Fibroblast of peridontal ligament (primary cell): ENCODE data around the gene GPR15.

ENCODE experiments used
- DNase-seq: peaks from one replicate; pipeline ENCODE4 v3.0.0-alpha.2; 2010; ENCODE audit errors: extremely low read depth

GPR15 gene

DNA sequence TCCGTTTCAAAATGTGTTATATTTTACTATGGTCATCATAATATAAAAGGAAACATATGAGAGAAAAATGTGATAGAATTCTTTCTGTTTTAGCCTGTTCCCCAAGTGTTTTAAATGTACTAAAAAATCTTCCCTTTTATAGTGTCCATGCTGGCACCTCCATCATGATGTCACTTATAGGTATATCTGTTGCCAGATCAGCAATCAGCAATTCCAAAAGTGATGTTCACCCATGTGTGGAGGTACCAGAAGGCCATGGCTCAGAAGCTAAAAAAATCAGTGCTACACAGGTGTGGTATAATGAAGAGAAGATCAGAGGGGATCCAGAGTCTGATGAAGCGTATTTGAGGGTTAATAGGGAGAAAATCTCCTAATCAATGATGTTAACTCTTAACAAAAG is 1.1 kb upstream of the GPR15 start:
- no peak for DNase-seq

DNA sequence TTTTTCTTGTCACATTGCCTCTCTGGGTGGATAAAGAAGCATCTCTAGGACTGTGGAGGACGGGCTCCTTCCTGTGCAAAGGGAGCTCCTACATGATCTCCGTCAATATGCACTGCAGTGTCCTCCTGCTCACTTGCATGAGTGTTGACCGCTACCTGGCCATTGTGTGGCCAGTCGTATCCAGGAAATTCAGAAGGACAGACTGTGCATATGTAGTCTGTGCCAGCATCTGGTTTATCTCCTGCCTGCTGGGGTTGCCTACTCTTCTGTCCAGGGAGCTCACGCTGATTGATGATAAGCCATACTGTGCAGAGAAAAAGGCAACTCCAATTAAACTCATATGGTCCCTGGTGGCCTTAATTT is 478 bp downstream of the GPR15 start:
- DNase-seq = no peak

DNA sequence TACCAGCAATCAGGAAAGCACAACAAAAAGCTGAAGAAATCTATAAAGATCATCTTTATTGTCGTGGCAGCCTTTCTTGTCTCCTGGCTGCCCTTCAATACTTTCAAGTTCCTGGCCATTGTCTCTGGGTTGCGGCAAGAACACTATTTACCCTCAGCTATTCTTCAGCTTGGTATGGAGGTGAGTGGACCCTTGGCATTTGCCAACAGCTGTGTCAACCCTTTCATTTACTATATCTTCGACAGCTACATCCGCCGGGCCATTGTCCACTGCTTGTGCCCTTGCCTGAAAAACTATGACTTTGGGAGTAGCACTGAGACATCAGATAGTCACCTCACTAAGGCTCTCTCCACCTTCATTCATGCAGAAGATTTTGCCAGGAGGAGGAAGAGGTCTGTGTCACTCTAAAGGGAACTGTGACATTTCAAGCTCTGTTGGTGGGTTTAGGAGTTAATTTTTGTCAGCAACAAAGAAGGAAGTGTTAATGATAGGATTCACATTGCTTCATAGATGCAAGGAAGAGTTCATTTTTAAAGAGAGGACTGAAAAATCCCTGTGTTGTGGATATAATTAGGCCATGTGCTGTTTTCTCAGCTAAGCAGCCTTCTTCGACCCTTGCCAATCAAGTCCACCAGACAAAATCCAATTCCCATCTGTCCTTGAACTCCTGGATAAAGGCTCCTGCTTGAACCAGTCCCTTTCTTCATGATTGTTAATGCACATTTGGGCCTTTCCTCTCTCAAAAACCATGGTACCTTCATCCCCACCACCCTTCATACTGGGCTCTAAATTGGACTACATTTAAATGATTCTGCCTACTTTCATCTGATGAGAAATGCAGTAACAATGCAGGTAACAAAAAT is 1.2 kb downstream of the GPR15 start:
- DNase-seq = no peak

DNA sequence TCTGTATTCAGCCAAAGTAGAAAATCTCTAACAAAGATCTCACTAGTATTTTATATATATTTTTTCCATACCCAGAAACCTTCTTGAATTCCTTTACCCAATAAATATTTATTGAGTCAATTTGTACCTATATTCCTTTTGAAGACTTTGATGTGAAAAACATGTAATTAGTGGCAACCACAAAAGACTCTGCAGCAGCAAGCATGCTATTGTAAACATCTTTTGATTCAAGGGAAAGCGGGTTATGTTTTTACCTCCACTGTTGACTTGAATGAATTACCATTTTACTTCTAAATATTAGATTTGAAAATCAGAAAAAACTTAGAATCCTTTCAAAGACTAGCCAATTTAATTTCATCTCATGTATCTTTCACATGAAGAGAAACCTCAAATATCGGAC is 2.4 kb downstream of the GPR15 start:
- no peak for DNase-seq

DNA sequence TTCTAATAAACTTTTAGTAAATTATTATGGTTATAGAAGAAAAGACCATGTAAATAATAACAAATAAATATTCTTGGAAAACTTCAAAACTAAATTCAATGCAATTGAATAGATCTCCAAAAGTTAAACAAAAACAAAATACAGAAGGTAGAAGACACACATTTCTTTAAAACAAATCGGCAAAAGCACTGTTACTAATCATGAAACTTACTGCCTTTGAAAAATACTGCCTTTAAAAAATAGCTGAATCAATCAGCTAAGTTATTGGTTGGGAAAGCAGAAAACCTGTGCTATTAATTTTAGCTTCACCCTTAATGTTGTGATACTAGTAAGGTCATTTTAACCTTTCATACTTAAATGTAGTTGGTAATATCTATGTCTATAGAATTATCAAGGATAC is 3.0 kb downstream of the GPR15 start:
- DNase-seq = no peak

DNA sequence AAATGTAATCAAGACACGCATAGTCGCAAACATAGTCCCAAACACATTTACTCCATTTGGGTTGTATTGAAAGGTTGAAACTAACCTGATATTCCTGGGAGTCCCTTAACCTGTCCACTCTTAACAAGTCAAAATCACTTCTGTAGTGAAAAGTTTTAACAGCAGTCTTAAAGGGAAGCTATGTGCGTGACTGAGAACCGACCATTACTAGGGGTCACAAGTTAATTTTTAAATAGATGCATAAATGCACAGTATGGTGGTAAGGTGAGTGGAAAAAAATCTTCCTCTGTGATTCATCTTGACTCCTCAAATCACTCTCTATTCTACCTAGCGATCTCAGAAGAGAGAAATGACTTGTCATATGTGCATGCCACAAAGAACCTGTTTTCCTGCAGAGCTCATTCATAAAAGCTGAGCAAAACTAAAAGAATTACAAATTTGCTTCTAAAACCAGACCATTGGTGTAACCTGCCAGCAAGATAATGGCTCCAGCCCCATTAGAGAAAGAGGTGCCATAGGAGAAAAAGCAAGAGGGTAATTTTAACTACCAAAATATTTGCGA is 4.8 kb downstream of the GPR15 start:
- no peak for DNase-seq

DNA sequence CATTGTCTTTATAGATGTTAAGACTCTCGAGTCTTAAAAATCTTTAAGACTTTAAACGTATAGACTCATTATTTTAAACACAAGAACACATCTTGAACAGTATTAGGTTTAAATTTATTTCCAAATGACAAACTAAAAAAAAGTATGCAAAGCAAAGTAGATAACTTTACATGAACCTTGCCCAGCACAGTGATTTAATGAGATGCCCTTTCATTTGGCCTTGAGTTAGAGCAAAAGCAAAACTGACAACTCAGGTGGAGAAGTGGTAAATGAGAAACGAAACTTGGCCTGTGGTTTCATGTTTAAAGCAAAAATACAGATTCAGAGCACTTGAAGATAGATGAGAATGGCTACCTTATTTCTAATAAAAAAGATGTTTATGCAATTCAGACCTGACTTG is 8.6 kb downstream of the GPR15 start:
- no peak for DNase-seq

DNA sequence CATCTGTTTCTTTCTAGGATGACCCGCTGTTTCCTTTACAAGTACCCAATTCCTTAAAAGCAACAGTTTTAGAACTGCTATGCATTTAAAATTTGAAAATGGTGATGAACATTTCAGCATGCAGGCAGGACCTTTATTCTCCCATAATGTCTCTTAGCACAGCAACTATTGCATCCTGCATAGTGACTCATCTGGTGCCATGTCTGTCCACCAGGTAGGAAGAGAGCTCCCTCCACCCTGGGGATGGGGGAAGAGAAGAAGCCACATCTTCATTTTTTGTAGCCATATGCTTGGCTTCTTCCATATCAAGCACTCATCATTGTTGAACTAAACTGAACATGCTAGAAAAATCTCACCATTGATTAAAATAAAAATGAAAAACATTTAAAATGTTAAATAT is 9.9 kb downstream of the GPR15 start:
- no peak for DNase-seq

DNA sequence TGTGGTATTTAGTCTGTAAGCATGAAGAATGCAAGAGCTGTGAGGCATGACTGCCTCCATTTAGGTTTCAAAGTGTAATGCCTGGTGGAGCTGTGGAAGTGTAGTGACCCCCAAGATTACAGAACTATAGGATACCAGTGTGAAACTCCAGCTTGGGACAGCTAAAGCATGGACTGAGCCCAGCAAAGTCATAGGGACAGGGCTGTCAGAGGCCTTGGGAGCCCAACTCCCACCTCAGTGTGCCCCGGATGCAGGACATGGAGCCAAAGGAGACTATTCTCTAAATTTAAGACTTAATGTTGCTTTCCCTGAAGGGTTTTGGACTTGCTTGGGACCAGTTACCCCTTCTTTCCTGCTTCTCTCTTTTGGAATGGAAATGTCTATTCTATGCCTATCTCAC is 10.8 kb downstream of the GPR15 start:
- DNase-seq = no peak

DNA sequence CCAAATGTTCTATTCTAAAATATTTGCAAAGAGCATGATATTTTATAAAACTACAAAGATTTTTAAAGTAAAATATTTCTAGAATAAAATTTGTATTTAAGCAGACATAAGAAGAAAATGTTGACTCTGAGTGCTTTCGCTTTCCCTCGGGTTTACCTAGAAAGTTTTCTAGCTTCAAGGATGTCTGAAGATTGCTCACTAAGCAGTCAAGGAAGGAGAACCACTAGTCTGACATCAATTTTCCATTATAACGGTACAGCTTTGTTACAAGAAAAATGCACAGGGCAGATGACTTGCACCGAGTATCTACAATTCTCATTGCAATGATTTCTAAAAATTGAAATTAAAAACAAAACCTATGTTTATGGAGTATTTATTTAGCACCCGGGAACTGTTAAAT is 14.2 kb downstream of the GPR15 start:
- no peak for DNase-seq

DNA sequence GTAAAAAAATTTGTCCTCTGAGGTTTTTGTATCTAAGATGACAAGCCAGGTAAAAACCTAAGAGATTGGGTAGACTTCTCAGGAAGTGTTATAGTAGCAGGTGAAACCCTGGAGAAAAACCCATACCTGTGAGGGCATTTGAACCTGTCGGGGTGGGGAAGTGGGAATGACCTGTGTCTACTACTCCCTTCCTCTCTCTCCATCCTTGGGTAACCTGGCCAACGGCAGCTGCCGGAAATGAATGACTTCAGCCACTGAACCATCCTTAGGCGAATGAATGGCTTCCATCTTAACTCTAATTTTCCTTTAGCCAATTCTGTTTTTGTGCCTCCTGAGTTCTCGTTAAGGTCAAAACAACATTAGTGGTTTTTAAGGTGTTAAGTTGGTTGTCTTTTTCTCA is 16.8 kb downstream of the GPR15 start:
- no peak for DNase-seq

DNA sequence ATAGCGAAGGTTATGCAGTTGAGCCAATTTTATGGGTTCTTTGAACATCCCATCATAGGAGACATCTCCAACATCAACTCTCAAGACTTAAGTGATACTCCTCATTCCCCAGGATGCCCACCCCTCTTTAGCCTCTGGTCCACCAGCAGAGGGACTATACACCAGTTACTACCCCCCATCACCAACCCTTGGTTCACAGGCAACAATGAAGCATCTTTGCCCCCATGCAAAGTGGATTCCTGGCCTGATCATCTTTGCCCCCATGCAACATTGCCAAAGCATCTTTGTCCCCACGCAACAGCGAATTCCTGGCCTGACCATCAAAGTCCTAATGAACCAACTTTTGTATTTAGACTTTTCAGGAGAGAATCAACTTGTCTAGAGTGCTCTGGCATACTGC is 19.1 kb downstream of the GPR15 start:
- DNase-seq = no peak

DNA sequence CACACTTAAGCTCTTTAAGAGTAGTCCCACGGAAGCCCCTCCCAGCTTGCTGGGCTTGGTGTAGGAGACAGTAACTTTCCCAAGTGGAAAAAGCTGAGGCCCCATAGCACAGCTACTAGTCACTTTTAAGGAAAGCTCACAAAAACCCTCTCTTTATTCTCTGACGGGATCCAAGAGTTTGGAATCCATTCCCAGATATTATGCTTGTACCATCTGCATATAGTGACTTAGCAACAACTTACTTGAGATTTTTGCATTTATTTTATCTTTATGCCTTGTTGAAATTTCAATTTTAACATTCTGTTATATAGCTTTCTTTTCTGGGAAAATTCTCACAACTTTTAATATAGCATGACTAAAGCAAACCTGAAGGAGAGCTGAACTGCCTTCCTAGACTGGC is 19.5 kb downstream of the GPR15 start:
- no peak for DNase-seq

DNA sequence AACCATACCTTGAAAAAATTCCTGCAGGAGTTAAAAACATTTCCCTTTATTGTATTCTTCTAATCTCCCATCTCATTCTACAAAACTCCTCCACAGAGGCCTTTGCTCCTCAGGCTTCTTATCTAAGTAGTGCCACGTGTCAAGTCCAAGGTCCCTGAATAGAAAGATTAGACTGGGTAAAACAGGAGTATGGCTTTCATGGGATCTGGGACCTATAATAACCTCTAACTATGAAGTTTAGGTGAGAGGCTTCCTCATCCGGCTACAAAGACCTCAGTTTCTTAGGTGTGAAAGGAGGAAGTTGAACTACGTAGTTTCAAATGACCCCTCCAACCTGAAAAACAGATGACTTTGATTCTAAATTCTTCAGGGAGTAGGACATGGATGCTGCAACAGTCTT is 20.0 kb downstream of the GPR15 start:
- no peak for DNase-seq

DNA sequence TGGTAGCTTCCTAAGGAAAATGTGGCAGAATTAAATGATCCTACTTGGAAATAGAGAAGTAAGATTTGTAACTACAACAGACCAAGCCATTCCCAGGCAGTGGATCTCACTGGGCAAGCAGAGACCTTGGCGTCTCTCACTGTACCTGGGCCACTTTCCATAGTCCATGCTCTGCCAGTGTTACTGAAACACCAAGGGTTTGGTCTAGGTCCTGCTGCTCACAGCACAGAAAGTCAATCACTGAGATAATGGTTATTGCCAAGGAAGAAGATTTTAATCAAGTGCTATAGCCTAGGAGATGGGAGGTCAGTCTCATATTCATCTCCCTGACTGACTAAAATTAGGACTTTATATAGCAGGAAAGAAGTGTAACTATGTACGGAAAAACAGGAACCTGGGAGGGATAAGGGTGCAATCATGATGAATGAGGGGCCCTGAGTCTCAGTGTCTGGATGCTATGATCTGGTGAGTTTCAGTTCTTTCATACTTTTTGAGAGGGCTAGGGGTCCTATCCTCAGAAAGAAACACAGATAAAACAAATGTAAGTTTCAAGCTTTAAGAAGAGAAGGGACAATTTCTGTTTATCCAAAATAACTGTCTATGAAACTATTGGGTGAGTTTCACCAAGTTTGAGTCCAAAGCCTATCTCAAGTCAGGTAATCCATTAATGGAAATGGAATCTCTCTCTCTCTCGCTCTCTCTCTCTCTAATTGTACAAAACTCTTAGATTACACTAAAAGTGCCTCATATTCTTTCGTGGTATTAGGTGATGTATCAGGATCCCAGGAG is 20.6 kb downstream of the GPR15 start:
- no peak for DNase-seq

DNA sequence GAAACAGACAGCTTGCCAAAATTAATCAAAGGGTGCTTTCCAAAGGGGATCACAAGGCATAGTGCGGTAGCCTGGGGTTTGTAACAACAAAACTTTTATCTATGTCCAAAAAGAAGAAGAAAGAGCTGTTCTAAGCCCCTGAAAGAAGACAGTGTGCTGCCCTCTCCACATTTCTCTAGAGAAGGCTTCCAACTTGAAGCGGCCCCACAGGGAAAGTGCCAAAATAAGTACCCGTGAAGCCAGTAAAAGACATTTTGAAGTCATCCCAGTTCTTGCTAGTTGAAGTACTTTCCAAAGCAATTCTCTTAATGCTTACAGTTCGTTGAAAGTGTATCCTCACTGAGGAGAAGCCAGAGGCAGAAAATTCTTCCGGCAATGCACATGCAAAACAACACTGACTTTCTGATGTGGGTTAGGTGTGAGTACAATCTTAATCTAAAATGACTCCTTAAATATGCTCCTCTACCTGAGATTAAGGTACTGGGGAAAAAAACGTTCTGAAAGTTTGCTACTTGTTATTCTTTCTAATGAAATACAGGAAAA is 21.3 kb downstream of the GPR15 start:
- no peak for DNase-seq

DNA sequence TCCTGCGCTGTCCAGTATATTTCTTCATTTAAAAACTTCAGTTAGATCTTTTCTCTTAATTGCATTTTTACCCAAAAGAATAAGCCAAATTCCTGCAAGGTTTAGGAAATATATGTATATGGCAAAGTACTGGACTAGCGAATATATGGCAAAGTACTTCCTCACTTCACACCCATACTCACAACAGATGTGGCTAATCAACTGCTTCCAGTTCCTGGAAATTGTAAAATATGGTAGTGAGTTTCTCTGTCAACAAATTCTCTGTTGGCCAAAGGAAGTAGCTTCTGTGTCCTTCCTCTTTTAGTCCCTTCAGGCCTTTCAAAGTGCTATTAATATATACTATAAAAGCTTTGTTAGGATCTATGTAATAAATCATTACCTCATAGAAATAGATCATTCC is 22.0 kb downstream of the GPR15 start:
- no peak for DNase-seq

DNA sequence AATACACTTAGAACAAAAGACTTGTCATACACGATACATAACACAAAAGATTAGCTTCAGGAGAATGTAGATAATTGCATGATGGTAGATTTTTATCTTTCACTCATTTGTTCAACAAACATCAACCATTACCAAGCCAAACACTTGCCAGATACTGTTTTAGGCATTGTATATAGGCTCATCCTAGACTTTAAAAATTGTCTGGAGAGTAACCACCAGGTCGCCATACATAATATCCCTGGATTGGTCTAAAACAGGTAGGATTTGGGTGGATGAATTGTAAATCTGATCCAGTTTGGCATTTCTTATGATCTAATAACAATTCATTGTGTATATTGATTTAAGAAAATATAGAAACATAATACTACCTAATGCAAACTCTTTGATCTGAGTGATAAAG is 22.8 kb downstream of the GPR15 start:
- no peak for DNase-seq

DNA sequence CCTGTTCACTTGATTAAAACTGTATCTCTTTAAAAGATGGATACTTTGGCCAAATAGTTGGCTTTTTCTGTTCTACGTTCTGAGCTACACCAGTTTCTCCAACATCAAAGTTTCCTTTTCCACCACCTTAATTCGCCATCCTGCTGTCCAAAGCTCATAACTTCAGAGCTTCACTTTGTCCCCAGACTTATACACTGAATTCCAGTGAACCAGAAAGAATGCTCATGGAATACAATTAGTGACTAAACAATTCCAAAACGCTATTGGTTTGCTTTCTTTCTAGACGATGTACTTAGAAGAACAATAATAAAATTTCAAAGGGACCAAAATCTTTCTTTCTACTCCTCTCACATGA is 23.2 kb downstream of the GPR15 start:
- no peak for DNase-seq

DNA sequence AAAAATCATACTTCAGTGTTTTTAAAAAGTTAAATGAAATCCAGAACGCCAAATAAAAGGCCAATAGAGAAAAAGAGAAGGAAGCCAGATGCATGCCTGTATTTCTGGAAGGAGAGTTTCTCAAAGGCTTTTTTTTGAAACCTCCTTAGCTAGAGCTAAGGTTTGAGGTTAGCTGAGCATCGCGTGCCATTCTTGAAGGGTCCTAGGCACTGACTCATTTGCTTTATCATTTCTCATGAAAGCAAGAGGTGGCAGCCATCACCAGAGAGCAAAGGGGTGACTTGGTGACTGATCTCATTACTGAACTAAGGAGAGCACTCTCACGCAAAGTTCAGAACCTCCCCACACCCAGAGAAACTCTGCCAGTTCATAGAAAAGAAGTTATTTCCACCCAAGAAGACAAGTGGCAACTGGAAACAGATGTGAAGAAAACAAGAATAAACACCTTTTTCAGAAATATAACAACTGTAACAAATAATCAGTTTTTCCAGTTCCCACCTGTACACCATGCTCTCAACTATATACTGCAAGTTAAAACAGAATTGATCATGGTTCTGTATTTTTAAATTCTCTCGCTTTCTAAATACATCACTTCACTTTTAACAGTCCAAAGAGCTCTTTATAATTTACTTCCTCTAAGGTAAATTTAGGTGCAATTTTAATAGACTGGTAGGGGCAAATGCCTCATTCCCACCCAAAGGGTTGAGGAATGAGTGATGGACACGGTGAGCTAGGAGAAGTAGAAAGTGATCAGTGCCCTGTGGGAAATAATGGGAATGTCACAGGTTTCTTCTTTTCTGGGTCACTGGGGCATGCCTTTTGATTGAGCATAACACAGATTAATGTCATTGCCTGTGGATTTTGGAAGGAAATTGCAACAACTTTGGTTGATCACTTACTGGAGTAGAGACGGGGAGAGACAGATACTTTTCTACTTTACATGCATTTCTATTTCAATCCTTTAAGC is 24.7 kb downstream of the GPR15 start:
- no peak for DNase-seq

DNA sequence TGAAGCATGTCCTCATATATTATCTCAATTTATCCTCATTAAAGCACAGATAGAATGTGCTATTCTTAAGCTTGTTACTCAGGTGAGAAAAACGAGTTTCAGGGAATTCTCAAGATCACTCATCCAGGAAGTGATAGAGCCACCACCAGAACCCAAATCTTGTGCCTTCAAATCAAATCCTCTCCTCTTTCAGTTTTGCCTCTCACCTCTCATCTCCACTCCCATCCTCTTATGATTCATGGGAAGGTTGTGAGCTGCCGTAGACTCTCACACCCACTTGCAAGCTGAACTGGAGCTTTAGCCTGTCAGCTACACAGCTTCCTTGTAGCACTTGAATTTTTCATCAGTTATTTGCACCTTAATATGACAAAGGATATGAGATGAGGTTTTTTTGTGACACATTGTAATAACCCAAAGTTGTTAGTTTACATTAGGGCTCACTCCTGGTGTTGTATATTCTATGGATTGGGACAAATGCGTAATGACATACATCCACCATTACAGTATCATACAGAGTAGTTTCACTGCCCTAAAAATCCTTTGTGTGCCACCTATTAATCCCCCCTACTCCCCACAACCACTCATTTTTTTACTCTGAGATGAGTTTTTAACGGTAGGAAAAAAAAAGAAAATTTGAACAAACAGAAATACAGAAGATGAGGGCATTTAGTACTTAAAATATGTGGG is 25.7 kb downstream of the GPR15 start:
- no peak for DNase-seq
